ENCODE measurements around the gene RAPGEF2.
A peak's percentile ranks its signal among the peaks of the same experiment; 100 is the strongest.

Gene RAPGEF2

DNA sequence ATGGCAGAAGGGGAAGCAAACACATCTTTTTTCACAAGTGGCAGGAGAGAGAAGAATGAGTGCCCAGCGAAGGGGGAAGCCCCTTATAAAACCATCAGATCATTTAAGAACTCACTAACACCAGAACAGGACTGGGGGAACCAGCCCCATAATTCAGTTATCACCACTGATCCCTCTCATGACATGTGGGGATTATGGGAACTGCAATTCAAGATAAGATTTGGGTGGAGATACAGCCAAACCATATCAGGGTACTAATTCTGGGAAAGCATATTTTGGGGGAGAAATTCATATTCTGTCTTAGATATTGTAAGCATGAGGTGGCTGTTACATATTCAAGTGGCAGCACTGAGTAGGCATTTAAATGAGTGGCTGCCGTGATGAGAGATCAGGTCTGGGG, 87.8 kb downstream of the RAPGEF2 start:
- no peak for DNase-seq (ENCODE audit: low read depth in 2 of 2)
- TF ChIP-seq, protein P1, sequence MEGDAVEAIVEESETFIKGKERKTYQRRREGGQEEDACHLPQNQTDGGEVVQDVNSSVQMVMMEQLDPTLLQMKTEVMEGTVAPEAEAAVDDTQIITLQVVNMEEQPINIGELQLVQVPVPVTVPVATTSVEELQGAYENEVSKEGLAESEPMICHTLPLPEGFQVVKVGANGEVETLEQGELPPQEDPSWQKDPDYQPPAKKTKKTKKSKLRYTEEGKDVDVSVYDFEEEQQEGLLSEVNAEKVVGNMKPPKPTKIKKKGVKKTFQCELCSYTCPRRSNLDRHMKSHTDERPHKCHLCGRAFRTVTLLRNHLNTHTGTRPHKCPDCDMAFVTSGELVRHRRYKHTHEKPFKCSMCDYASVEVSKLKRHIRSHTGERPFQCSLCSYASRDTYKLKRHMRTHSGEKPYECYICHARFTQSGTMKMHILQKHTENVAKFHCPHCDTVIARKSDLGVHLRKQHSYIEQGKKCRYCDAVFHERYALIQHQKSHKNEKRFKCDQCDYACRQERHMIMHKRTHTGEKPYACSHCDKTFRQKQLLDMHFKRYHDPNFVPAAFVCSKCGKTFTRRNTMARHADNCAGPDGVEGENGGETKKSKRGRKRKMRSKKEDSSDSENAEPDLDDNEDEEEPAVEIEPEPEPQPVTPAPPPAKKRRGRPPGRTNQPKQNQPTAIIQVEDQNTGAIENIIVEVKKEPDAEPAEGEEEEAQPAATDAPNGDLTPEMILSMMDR (IDR thresholded peaks at IDR 0.05; ENCODE audit: low read depth, low read length), result no peak
- H3K4me3 ChIP-seq (replicated peaks in 1 of 2; ENCODE audit: low read depth in 2 of 2, low read length in 2 of 2), result no peak overlapping the region

- H3K4me3 ChIP-seq (replicated peaks in 1 of 2; ENCODE audit: low read depth in 2 of 2, low read length in 2 of 2), result no peak overlapping the region
- TF ChIP-seq, protein P1 (IDR thresholded peaks at IDR 0.05; ENCODE audit: low read depth, low read length), result peak; percentile 65
- peak; percentile 58 to 88 for DNase-seq (ENCODE audit: low read depth in 2 of 2)
Measured at GRCh38 chr4:159191989-159192388, 89.1 kb downstream of the RAPGEF2 start.

DNA sequence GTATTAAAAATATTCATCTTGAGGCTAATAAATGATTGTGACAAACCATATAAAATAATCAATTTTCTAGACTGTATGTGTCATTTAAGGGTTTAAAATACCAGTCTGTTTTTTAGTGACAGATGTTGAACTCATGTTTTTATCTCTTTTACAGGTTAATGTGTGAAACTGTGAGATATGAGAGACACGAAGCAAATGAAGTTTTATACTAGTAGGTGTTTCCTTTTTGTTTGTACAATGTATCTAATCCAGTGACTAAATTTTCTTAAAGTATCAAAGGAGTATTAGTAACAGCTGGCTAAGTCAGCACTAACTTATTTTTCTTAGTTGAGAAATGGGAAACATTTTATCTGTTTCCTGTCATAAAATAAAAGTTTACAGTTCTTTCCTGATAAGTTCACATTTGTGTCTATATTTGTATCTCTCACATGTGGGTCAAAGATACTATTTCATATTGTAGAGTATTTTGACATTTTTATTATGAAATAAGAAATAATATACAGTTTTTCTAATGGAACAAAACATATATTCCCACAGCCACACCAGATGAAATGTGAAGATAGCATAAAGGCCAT, 90.3 kb downstream of the RAPGEF2 start:
- no peak for DNase-seq (ENCODE audit: low read depth in 2 of 2)
- no peak overlapping the region for H3K4me3 ChIP-seq (replicated peaks in 1 of 2; ENCODE audit: low read depth in 2 of 2, low read length in 2 of 2)
- TF ChIP-seq, protein P1 (IDR thresholded peaks at IDR 0.05; ENCODE audit: low read depth, low read length), result no peak

GRCh38 chr4:159195361-159195769, 92.5 kb downstream of the RAPGEF2 start:
- TF ChIP-seq, protein P1 (IDR thresholded peaks at IDR 0.05; ENCODE audit: low read depth, low read length), result no peak
- no peak overlapping the region for H3K4me3 ChIP-seq (replicated peaks in 1 of 2; ENCODE audit: low read depth in 2 of 2, low read length in 2 of 2)
- no peak for DNase-seq (ENCODE audit: low read depth in 2 of 2)

DNA sequence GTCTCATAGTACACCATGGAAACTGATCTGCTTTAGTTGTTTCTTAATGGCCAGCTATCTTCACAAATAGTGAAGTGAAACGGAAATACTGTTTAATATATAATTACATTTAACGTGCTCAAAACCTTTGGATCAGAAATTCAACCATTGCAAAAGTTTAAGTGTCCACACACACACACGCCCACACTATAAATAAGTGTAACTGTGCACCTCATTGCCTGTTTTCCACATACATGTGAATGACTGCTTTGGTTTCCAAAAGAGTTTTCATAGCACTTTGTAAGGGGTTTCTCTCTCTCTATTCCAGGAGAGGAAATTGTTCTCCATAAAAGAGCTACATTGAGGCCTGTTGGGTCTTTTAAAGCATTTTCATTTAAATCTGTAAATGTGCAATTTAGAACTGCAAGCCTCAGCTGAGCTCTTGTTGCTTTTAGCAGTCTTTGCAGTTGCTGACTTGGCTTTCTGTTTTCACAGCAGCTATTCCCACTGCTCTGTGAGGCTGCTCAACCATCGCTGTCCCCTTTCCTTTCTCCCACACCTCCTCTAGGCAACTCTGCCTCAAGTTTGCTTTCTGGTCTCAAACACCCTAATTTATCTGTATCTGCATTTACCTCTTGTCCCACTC, 94.5 kb downstream of the RAPGEF2 start:
- TF ChIP-seq, protein P1 (IDR thresholded peaks at IDR 0.05; ENCODE audit: low read depth, low read length), result no peak
- DNase-seq (ENCODE audit: low read depth in 2 of 2), result no peak

GRCh38 chr4:159197885-159198269, 95.0 kb downstream of the RAPGEF2 start:
- TF ChIP-seq, protein P1 (IDR thresholded peaks at IDR 0.05; ENCODE audit: low read depth, low read length), result no peak
- peak in 1 of 2 donors; percentile 32 for DNase-seq (ENCODE audit: low read depth in 2 of 2)
- H3K4me3 ChIP-seq (replicated peaks in 1 of 2; ENCODE audit: low read depth in 2 of 2, low read length in 2 of 2), result no peak overlapping the region

More for the DNA sequence above, 94.5 kb downstream of the RAPGEF2 start:
- H3K4me3 ChIP-seq (replicated peaks in 1 of 2; ENCODE audit: low read depth in 2 of 2, low read length in 2 of 2), result no peak overlapping the region
